Progenitor cell of endocrine pancreas (in vitro differentiated cells): Measurements from ENCODE around the gene LRRIQ3. TPM values are rescaled to one million over a fixed set of nuclear protein-coding genes. Genes with fewer than 3 reads are reported as not detected.
A peak's percentile ranks its signal among the peaks of the same experiment; 100 is the strongest.

Experiments used
- DNase-seq: peaks from one replicate; pipeline ENCODE4 v3.0.0; 2021; ENCODE audit warnings: low spot score; ENCODE audit not compliant: unreplicated experiment
- H3K27ac Mint-ChIP-seq: 2 replicates; pipeline ENCODE4 v1.8.0; 2021; ENCODE audit warnings: mild to moderate bottlenecking, moderate library complexity, mixed read lengths
- H3K27me3 Mint-ChIP-seq: 2 replicates; pipeline ENCODE4 v1.8.0; 2021; ENCODE audit warnings: mixed read lengths
- H3K36me3 Mint-ChIP-seq: 2 replicates; pipeline ENCODE4 v1.8.0; 2022; ENCODE audit warnings: mixed read lengths; ENCODE audit not compliant: insufficient read depth
- H3K4me1 Mint-ChIP-seq: 2 replicates; pipeline ENCODE4 v1.8.0; 2021; ENCODE audit warnings: low read depth, mixed read lengths
- H3K4me3 Mint-ChIP-seq: 2 replicates; pipeline ENCODE4 v1.8.0; 2021; ENCODE audit warnings: low read depth, mild to moderate bottlenecking, moderate library complexity, mixed read lengths
- H3K9me3 Mint-ChIP-seq: 2 replicates; pipeline ENCODE4 v1.8.0; 2021; ENCODE audit warnings: low read depth, mixed read lengths
- CTCF ChIP-seq: fragments of 200-600 bp; sonication (generic); IDR thresholded peaks from one replicate; pipeline ENCODE4 v1.5.0; 2021; ENCODE audit warnings: antibody characterized with exemption, mild to moderate bottlenecking; ENCODE audit not compliant: unreplicated experiment
- total RNA-seq: library from RNA; stranded (reverse); gene quantifications from 2 replicates; pipeline ENCODE4 v1.2.1, GENCODE V29; 2021

The LRRIQ3 gene
- total RNA-seq, 1 donor from 2014 or later = 1.4 TPM

- no peaks in the 10 kb centered on the region for H3K36me3 Mint-ChIP-seq
- no peaks in the 10 kb centered on the region for H3K9me3 Mint-ChIP-seq
- H3K4me3 Mint-ChIP-seq = no peak overlapping the region
- no peak overlapping the region for H3K27ac Mint-ChIP-seq
- no peaks in the 10 kb centered on the region for H3K4me1 Mint-ChIP-seq
- no peaks in the 10 kb centered on the region for H3K27me3 Mint-ChIP-seq
- DNase-seq = no peak
- no peak for TF ChIP-seq CTCF
These were observed 38.5 kb upstream of the LRRIQ3 start for GRCh38 chr1:74236440-74236839.

GRCh38 chr1:74235153-74235552 lies 37.2 kb upstream of the LRRIQ3 start, which contains the start of gene TNNI3K:
Gene TNNI3K, plus strand, starts transcription at chr1:74235387. Its CDS starts 65 bp downstream, at chr1:74235452.
- TF ChIP-seq CTCF = no peak
- H3K27me3 Mint-ChIP-seq = no peaks in the 10 kb centered on the region
- no peaks in the 10 kb centered on the region for H3K36me3 Mint-ChIP-seq
- H3K27ac Mint-ChIP-seq = no peak within 1 kb of the TSS
- no peak within 1 kb of the TSS for H3K4me3 Mint-ChIP-seq
- DNase-seq = no peak
- no peaks in the 10 kb centered on the region for H3K9me3 Mint-ChIP-seq
- H3K4me1 Mint-ChIP-seq = no peaks in the 10 kb centered on the region

GRCh38 chr1:74223453-74223852 lies 25.5 kb upstream of the LRRIQ3 start:
- Mint-ChIP-seq H3K4me3 (no peak overlapping the region), H3K4me1 (no peaks in the 10 kb centered on the region), H3K27ac (peak overlapping the region; percentile 15), H3K27me3 (no peaks in the 10 kb centered on the region), H3K9me3 (peaks cover 18% of the 10 kb centered on the region), H3K36me3 (no peaks in the 10 kb centered on the region)
- DNase-seq = no peak
- no peak for TF ChIP-seq CTCF

GRCh38 chr1:74222701-74223100 lies 24.7 kb upstream of the LRRIQ3 start:
- no peak for TF ChIP-seq CTCF
- DNase-seq = no peak
- Mint-ChIP-seq H3K4me3 (no peak overlapping the region), H3K36me3 (no peaks in the 10 kb centered on the region), H3K27ac (no peak overlapping the region), H3K4me1 (no peaks in the 10 kb centered on the region), H3K27me3 (no peaks in the 10 kb centered on the region), H3K9me3 (peaks cover 18% of the 10 kb centered on the region)

- no peaks in the 10 kb centered on the region for H3K4me1 Mint-ChIP-seq
- H3K27ac Mint-ChIP-seq = no peak overlapping the region
- H3K27me3 Mint-ChIP-seq = no peaks in the 10 kb centered on the region
- peaks cover 1% of the 10 kb centered on the region for H3K36me3 Mint-ChIP-seq
- DNase-seq = no peak
- H3K9me3 Mint-ChIP-seq = peaks cover 3% of the 10 kb centered on the region
- TF ChIP-seq CTCF = no peak
- H3K4me3 Mint-ChIP-seq = no peak overlapping the region
These were observed 17.3 kb upstream of the LRRIQ3 start for GRCh38 chr1:74215229-74215628.
